OCI-LY1 (cell line): ENCODE measurements around the gene CSRP1.

Experiments
- H2AFZ ChIP-seq: fragments of 200-600 bp; sonication (generic), shearing (Covaris generic); 2 replicates; pipeline ENCODE4 v1.6.0; 2014; ENCODE audit warnings: antibody characterized with exemption, mild to moderate bottlenecking, low read length
- H3F3A ChIP-seq: fragments of 200-600 bp; sonication (generic), shearing (Covaris generic); 2 replicates; pipeline ENCODE4 v1.6.0; 2014; ENCODE audit warnings: mild to moderate bottlenecking, antibody characterized with exemption, low read length, moderate library complexity; ENCODE audit not compliant: insufficient read depth
- H3K27ac ChIP-seq: fragments of 200-600 bp; sonication (generic); 2 replicates; pipeline ENCODE4 v1.5.1; 2014; ENCODE audit warnings: low read length, mixed run types, mild to moderate bottlenecking, low read depth; ENCODE audit not compliant: poor library complexity, severe bottlenecking
- H3K27me3 ChIP-seq: fragments of 200-600 bp; sonication (generic); 2 replicates; pipeline ENCODE4 v1.6.0; 2014; ENCODE audit warnings: antibody characterized with exemption, mild to moderate bottlenecking, low read length, moderate library complexity; ENCODE audit not compliant: insufficient read depth
- H3K36me3 ChIP-seq: fragments of 200-600 bp; sonication (generic); 2 replicates; pipeline ENCODE4 v1.6.1; 2014; ENCODE audit warnings: mild to moderate bottlenecking, antibody characterized with exemption, low read length, moderate library complexity, mixed read lengths; ENCODE audit not compliant: insufficient read depth
- H3K4me1 ChIP-seq: fragments of 200-600 bp; sonication (generic); 2 replicates; pipeline ENCODE4 v1.5.1; 2014; ENCODE audit warnings: mild to moderate bottlenecking, low read length, moderate library complexity; ENCODE audit not compliant: insufficient read depth, severe bottlenecking
- H3K4me2 ChIP-seq: fragments of 200-600 bp; sonication (generic), shearing (Covaris generic); 2 replicates; pipeline ENCODE4 v1.6.1; 2014; ENCODE audit warnings: low read length
- H3K4me3 ChIP-seq: fragments of 200-600 bp; sonication (generic); 2 replicates; pipeline ENCODE4 v1.5.1; 2014; ENCODE audit warnings: low read length, low read depth, mild to moderate bottlenecking, mixed read lengths; ENCODE audit not compliant: poor library complexity, severe bottlenecking
- H3K79me2 ChIP-seq: fragments of 200-600 bp; shearing (Covaris generic); 2 replicates; pipeline ENCODE4 v1.6.1; 2016; ENCODE audit warnings: mixed run types, low read length, mixed read lengths; ENCODE audit not compliant: insufficient read depth
- H3K9ac ChIP-seq: fragments of 200-600 bp; sonication (generic), shearing (Covaris generic); 2 replicates; pipeline ENCODE4 v1.6.1; 2014; ENCODE audit warnings: mild to moderate bottlenecking, low read length, mixed read lengths
- H3K9me2 ChIP-seq: fragments of 200-600 bp; sonication (generic), shearing (Covaris generic); 2 replicates; pipeline ENCODE4 v1.6.1; 2014; ENCODE audit warnings: low read depth, mild to moderate bottlenecking, low read length, mixed read lengths
- H3K9me3 ChIP-seq: fragments of 200-600 bp; shearing (Covaris generic); 2 replicates; pipeline ENCODE4 v1.6.1; 2014; ENCODE audit warnings: low read length, mixed read lengths
- H4K20me1 ChIP-seq: fragments of 200-600 bp; sonication (generic), shearing (Covaris generic); 2 replicates; pipeline ENCODE4 v1.6.0; 2016; ENCODE audit warnings: mild to moderate bottlenecking, low read length; ENCODE audit not compliant: insufficient read depth
- CTCF ChIP-seq: fragments of 200-600 bp; sonication (generic), shearing (Covaris generic); IDR thresholded peaks from 2 replicates; pipeline ENCODE4 v1.5.1; 2017; ENCODE audit warnings: mild to moderate bottlenecking, antibody characterized with exemption, low read length, moderate library complexity, mixed read lengths
- EZH2 ChIP-seq: fragments of 200-600 bp; sonication (generic), shearing (Covaris generic); IDR thresholded peaks from 2 replicates; pipeline ENCODE4 v1.8.0; 2017; ENCODE audit warnings: borderline replicate concordance, mixed run types, mild to moderate bottlenecking, antibody characterized with exemption, low read length, moderate library complexity, mixed read lengths

Gene CSRP1

GRCh38 chr1:201537028-201537427, 30.1 kb upstream of the CSRP1 start:
- Histone ChIP-seq H3F3A (no peaks in the 10 kb centered on the region), H3K9me2 (no peaks in the 10 kb centered on the region), H3K9ac (no peak overlapping the region), H2AFZ (no peak overlapping the region), H3K4me1 (no peaks in the 10 kb centered on the region), H3K4me3 (no peak overlapping the region), H3K27ac (no peak overlapping the region), H4K20me1 (no peaks in the 10 kb centered on the region), H3K27me3 (peaks cover 8% of the 10 kb centered on the region), H3K4me2 (no peak overlapping the region), H3K36me3 (no peaks in the 10 kb centered on the region), H3K9me3 (no peaks in the 10 kb centered on the region), H3K79me2 (no peaks in the 10 kb centered on the region)
- TF ChIP-seq CTCF (no peak), EZH2 (no peak)

GRCh38 chr1:201536558-201536957, 29.6 kb upstream of the CSRP1 start:
- H3K4me2 ChIP-seq, result no peak overlapping the region
- H3K9me2 ChIP-seq, result no peaks in the 10 kb centered on the region
- no peaks in the 10 kb centered on the region for H3K9me3 ChIP-seq
- H3K36me3 ChIP-seq, result no peaks in the 10 kb centered on the region
- H4K20me1 ChIP-seq, result no peaks in the 10 kb centered on the region
- H3K79me2 ChIP-seq, result no peaks in the 10 kb centered on the region
- no peak overlapping the region for H2AFZ ChIP-seq
- no peaks in the 10 kb centered on the region for H3F3A ChIP-seq
- no peaks in the 10 kb centered on the region for H3K4me1 ChIP-seq
- peaks cover 8% of the 10 kb centered on the region for H3K27me3 ChIP-seq
- no peak for TF ChIP-seq EZH2
- no peak for TF ChIP-seq CTCF
- no peak overlapping the region for H3K9ac ChIP-seq
- H3K4me3 ChIP-seq, result no peak overlapping the region
- H3K27ac ChIP-seq, result no peak overlapping the region

- no peaks in the 10 kb centered on the region for H3K9me2 ChIP-seq
- H3F3A ChIP-seq, result no peaks in the 10 kb centered on the region
- H3K9me3 ChIP-seq, result no peaks in the 10 kb centered on the region
- TF ChIP-seq CTCF (no peak), EZH2 (no peak)
- no peaks in the 10 kb centered on the region for H4K20me1 ChIP-seq
- H3K4me1 ChIP-seq, result no peaks in the 10 kb centered on the region
- H2AFZ ChIP-seq, result no peak overlapping the region
- no peak overlapping the region for H3K27ac ChIP-seq
- H3K4me3 ChIP-seq, result no peak overlapping the region
- peaks cover 8% of the 10 kb centered on the region for H3K27me3 ChIP-seq
- H3K4me2 ChIP-seq, result no peak overlapping the region
- H3K9ac ChIP-seq, result no peak overlapping the region
- H3K79me2 ChIP-seq, result no peaks in the 10 kb centered on the region
- H3K36me3 ChIP-seq, result no peaks in the 10 kb centered on the region
Measured at GRCh38 chr1:201535919-201536245, 29.0 kb upstream of the CSRP1 start.
